OCI-LY1 (cell line): ENCODE measurements around the gene SUGP2.
A peak's percentile ranks its signal among the peaks of the same experiment; 100 is the strongest.

Source experiments
- H2AFZ ChIP-seq: fragments of 200-600 bp; sonication (generic), shearing (Covaris generic); 2 replicates; pipeline ENCODE4 v1.6.0; 2014; ENCODE audit warnings: antibody characterized with exemption, mild to moderate bottlenecking, low read length
- H3F3A ChIP-seq: fragments of 200-600 bp; sonication (generic), shearing (Covaris generic); 2 replicates; pipeline ENCODE4 v1.6.0; 2014; ENCODE audit warnings: mild to moderate bottlenecking, antibody characterized with exemption, low read length, moderate library complexity; ENCODE audit not compliant: insufficient read depth
- H3K27ac ChIP-seq: fragments of 200-600 bp; sonication (generic); 2 replicates; pipeline ENCODE4 v1.5.1; 2014; ENCODE audit warnings: low read length, mixed run types, mild to moderate bottlenecking, low read depth; ENCODE audit not compliant: poor library complexity, severe bottlenecking
- H3K27me3 ChIP-seq: fragments of 200-600 bp; sonication (generic); 2 replicates; pipeline ENCODE4 v1.6.0; 2014; ENCODE audit warnings: antibody characterized with exemption, mild to moderate bottlenecking, low read length, moderate library complexity; ENCODE audit not compliant: insufficient read depth
- H3K36me3 ChIP-seq: fragments of 200-600 bp; sonication (generic); 2 replicates; pipeline ENCODE4 v1.6.1; 2014; ENCODE audit warnings: mild to moderate bottlenecking, antibody characterized with exemption, low read length, moderate library complexity, mixed read lengths; ENCODE audit not compliant: insufficient read depth
- H3K4me1 ChIP-seq: fragments of 200-600 bp; sonication (generic); 2 replicates; pipeline ENCODE4 v1.5.1; 2014; ENCODE audit warnings: mild to moderate bottlenecking, low read length, moderate library complexity; ENCODE audit not compliant: insufficient read depth, severe bottlenecking
- H3K4me2 ChIP-seq: fragments of 200-600 bp; sonication (generic), shearing (Covaris generic); 2 replicates; pipeline ENCODE4 v1.6.1; 2014; ENCODE audit warnings: low read length
- H3K4me3 ChIP-seq: fragments of 200-600 bp; sonication (generic); 2 replicates; pipeline ENCODE4 v1.5.1; 2014; ENCODE audit warnings: low read length, low read depth, mild to moderate bottlenecking, mixed read lengths; ENCODE audit not compliant: poor library complexity, severe bottlenecking
- H3K79me2 ChIP-seq: fragments of 200-600 bp; shearing (Covaris generic); 2 replicates; pipeline ENCODE4 v1.6.1; 2016; ENCODE audit warnings: mixed run types, low read length, mixed read lengths; ENCODE audit not compliant: insufficient read depth
- H3K9ac ChIP-seq: fragments of 200-600 bp; sonication (generic), shearing (Covaris generic); 2 replicates; pipeline ENCODE4 v1.6.1; 2014; ENCODE audit warnings: mild to moderate bottlenecking, low read length, mixed read lengths
- H3K9me2 ChIP-seq: fragments of 200-600 bp; sonication (generic), shearing (Covaris generic); 2 replicates; pipeline ENCODE4 v1.6.1; 2014; ENCODE audit warnings: low read depth, mild to moderate bottlenecking, low read length, mixed read lengths
- H3K9me3 ChIP-seq: fragments of 200-600 bp; shearing (Covaris generic); 2 replicates; pipeline ENCODE4 v1.6.1; 2014; ENCODE audit warnings: low read length, mixed read lengths
- H4K20me1 ChIP-seq: fragments of 200-600 bp; sonication (generic), shearing (Covaris generic); 2 replicates; pipeline ENCODE4 v1.6.0; 2016; ENCODE audit warnings: mild to moderate bottlenecking, low read length; ENCODE audit not compliant: insufficient read depth
- CTCF ChIP-seq: fragments of 200-600 bp; sonication (generic), shearing (Covaris generic); IDR thresholded peaks from 2 replicates; pipeline ENCODE4 v1.5.1; 2017; ENCODE audit warnings: mild to moderate bottlenecking, antibody characterized with exemption, low read length, moderate library complexity, mixed read lengths
- EZH2 ChIP-seq: fragments of 200-600 bp; sonication (generic), shearing (Covaris generic); IDR thresholded peaks from 2 replicates; pipeline ENCODE4 v1.8.0; 2017; ENCODE audit warnings: borderline replicate concordance, mixed run types, mild to moderate bottlenecking, antibody characterized with exemption, low read length, moderate library complexity, mixed read lengths

Gene SUGP2

GRCh38 chr19:19028526-19028925, 4.8 kb downstream of the SUGP2 start:
- H3K79me2 ChIP-seq = peaks cover 19% of the 10 kb centered on the region
- H3K4me3 ChIP-seq = no peak overlapping the region
- peaks cover 7% of the 10 kb centered on the region for H3K4me1 ChIP-seq
- TF ChIP-seq CTCF (no peak), EZH2 (no peak)
- H3K9ac ChIP-seq = no peak overlapping the region
- H3K9me2 ChIP-seq = no peaks in the 10 kb centered on the region
- no peak overlapping the region for H3K27ac ChIP-seq
- no peak overlapping the region for H3K4me2 ChIP-seq
- no peaks in the 10 kb centered on the region for H3K9me3 ChIP-seq
- H3K27me3 ChIP-seq = no peaks in the 10 kb centered on the region
- H2AFZ ChIP-seq = no peak overlapping the region
- peaks cover 77% of the 10 kb centered on the region for H3K36me3 ChIP-seq
- no peaks in the 10 kb centered on the region for H3F3A ChIP-seq
- H4K20me1 ChIP-seq = no peaks in the 10 kb centered on the region

DNA sequence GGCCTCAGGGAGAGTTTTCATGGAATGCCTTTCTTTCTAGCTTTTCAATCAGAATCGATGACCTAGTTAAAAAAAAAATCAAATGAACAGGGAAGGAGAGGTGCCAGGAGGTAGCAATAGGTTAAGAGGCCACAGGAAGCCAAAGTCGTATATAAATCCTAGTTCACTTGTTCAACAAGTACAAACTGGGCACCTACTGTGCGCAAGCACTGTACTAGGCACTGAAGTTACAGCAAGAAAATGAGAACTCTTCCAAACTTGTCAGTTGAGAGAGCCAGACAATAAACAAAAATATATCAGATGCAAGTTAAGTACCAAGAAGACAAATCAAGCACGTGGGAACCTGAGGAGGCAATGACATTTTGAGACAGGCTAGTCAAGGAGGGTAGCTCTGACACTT, 6.1 kb downstream of the SUGP2 start:
- Histone ChIP-seq H3K4me3 (no peak overlapping the region), H3K27ac (no peak overlapping the region), H2AFZ (no peak overlapping the region), H3K79me2 (peaks cover 22% of the 10 kb centered on the region), H4K20me1 (no peaks in the 10 kb centered on the region), H3K4me1 (peaks cover 5% of the 10 kb centered on the region), H3F3A (no peaks in the 10 kb centered on the region), H3K9ac (no peak overlapping the region), H3K4me2 (no peak overlapping the region), H3K9me3 (no peaks in the 10 kb centered on the region), H3K9me2 (no peaks in the 10 kb centered on the region), H3K27me3 (no peaks in the 10 kb centered on the region), H3K36me3 (peaks cover 90% of the 10 kb centered on the region)
- TF ChIP-seq CTCF (no peak), EZH2 (no peak)

DNA sequence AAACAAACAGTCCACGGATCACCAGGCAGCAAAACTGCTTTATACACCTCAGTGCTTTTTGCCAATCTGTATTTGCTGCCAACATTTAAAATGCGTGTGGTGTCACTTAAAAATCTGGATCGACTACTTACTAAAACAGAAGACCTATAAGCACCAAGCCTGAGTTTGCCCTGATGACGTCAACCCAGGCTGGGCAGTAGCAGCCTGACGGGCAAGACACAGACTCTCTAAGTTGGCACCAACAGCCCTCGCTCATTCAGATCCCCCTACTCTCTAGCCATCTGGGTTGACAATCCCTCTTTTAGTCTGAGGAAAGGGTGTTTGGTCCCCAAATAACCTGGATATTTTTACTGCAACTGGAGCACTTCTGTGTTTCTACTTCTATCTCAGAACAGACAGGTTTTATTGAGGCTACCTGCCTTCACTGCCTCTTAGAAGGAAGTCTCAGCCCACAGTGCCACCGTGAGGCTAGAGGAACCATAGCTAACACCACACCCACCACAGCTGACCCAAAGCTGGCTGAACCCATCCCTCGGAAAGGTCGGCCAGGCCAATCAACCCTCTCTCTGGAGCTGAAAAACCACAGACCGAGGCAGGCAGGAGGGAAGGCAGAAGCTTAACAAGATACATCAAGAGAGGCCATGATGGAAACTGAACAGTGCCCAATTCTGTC, 6.9 kb downstream of the SUGP2 start:
- H3K36me3 ChIP-seq = peaks cover 97% of the 10 kb centered on the region
- no peak overlapping the region for H3K4me2 ChIP-seq
- peaks cover 15% of the 10 kb centered on the region for H3K79me2 ChIP-seq
- H3K4me3 ChIP-seq = no peak overlapping the region
- no peak overlapping the region for H3K9ac ChIP-seq
- H2AFZ ChIP-seq = no peak overlapping the region
- TF ChIP-seq EZH2 (no peak), CTCF (peak; percentile 46)
- no peaks in the 10 kb centered on the region for H3K9me2 ChIP-seq
- H3F3A ChIP-seq = no peaks in the 10 kb centered on the region
- no peaks in the 10 kb centered on the region for H3K27me3 ChIP-seq
- H4K20me1 ChIP-seq = no peaks in the 10 kb centered on the region
- no peaks in the 10 kb centered on the region for H3K9me3 ChIP-seq
- no peak overlapping the region for H3K27ac ChIP-seq
- H3K4me1 ChIP-seq = no peaks in the 10 kb centered on the region
